Sigmoid colon (tissue), 7 donors: ENCODE measurements around the gene MOB1B. TPM values are rescaled to one million over a fixed set of nuclear protein-coding genes. Genes with fewer than 3 reads are reported as not detected.

Experiments used
- DNase-seq: peaks from one replicate; pipeline ENCODE4 v3.0.0-alpha.2; 2019
- H3K27ac ChIP-seq, 4 donors: fragments of 200-600 bp; sonication (generic); one replicate each; pipeline ENCODE4 v1.5.1; 2016 to 2019; ENCODE audit warnings: mild to moderate bottlenecking in 1 of 4
- H3K27me3 ChIP-seq, 3 donors: fragments of 200-600 bp; sonication (generic); one replicate each; pipeline ENCODE4 v1.5.1; 2019; ENCODE audit warnings: mild to moderate bottlenecking in 1 of 3
- H3K36me3 ChIP-seq, 4 donors: fragments of 200-600 bp; sonication (generic); one replicate each; pipeline ENCODE4 v1.5.1; 2016 to 2019
- H3K4me1 ChIP-seq, 4 donors: fragments of 200-600 bp; sonication (generic); one replicate each; pipeline ENCODE4 v1.5.1; 2017 to 2019
- H3K4me3 ChIP-seq, 4 donors: fragments of 200-600 bp; sonication (generic); one replicate each; pipeline ENCODE4 v1.5.1; 2017 to 2019; ENCODE audit warnings: mild to moderate bottlenecking in 2 of 4, moderate library complexity in 1 of 4
- H3K9me3 ChIP-seq, 4 donors: fragments of 200-600 bp in 3 of 4; sonication (generic) in 3 of 4; one replicate each; pipeline versions ENCODE4 v1.5.1 to v1.6.1; 2013 to 2019
- CTCF ChIP-seq, 4 experiments: fragments of 450-650 bp in 3 of 4; fragments of 200-600 bp in 1 of 4; IDR thresholded peaks; one replicate each; pipeline ENCODE4 v1.5.1; 2016 to 2019; ENCODE audit warnings: antibody characterized with exemption in 4 of 4, mild to moderate bottlenecking in 3 of 4, moderate library complexity in 2 of 4
- EP300 ChIP-seq, 4 donors: sonication (generic); formaldehyde crosslinking; IDR thresholded peaks; one replicate each; pipeline ENCODE4 v1.6.1; 2017; ENCODE audit warnings: antibody characterized with exemption in 4 of 4
- POLR2A ChIP-seq, 2 donors: fragments of 450-650 bp; IDR thresholded peaks; one replicate each; pipeline ENCODE4 v1.6.1; 2016; ENCODE audit warnings: antibody characterized with exemption in 2 of 2, mild to moderate bottlenecking in 2 of 2, moderate library complexity in 2 of 2
- POLR2AphosphoS5 ChIP-seq, 4 donors: sonication (generic); formaldehyde crosslinking; IDR thresholded peaks; one replicate each; pipeline ENCODE4 v1.6.1; 2017; ENCODE audit warnings: antibody characterized with exemption in 4 of 4
- WGBS, 2 donors: extraction: QIAGEN DNeasy Blood & Tissue Kit; methylation state at CpG; one replicate each; pipeline ENCODE4 v1.1.7; 2013; 5-methylcytosine and 5-hydroxymethylcytosine counted together
- intact Hi-C: fragments of 100-400 bp; cut with DNase I; formaldehyde crosslinking; loops from one replicate; pipeline ENCODE4 v1.15.1; 2023
- polyA plus RNA-seq, 3 donors: library from polyadenylated mRNA; stranded (reverse); fragments of 200-250 nt; gene quantifications; one replicate each; pipeline ENCODE4 v1.2.3, GENCODE V29; 2013
- total RNA-seq, 4 donors: library from RNA; depleted of rRNA; stranded (reverse); fragments of >200 nt; gene quantifications; one replicate each; pipeline ENCODE4 v1.1.0, GENCODE V29; 2016
- donor health status: healthy with polysubstance abuse.
- donor health status: Bipolar disorder and iron deficiency.
- donor health status: healthy.

The MOB1B gene
- total and polyA plus RNA-seq, 7 donors: 3.0 to 21.7 (median 15.7) TPM

DNA sequence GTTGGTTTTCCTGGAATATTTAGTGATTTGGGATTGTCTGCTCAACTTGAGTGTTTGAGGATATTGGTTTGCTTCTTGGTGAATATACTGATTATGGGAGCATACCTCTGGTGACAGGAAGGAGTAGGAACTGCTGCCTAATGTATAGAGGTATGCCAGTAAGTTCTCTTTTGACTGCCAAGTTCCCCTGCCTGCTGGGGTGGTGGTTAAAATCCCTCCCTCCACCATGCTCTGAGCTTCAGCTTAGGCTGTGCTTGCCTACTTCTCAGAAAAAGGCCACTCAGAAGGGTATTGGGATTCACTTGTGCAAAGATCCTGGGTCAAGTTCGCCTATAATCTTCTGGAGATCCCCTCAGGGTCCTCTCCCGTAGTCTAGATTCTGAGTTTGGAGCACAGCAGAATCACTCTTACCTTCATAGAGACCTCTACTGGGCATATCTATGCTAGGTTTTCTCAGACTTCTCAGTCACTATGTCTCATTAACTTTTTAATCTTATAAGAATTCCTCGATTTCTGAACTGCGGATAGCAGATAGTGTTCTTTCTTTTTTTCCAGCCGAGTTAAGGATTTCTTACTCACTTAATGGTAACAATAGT is 46.6 kb downstream of the MOB1B start:
- Histone ChIP-seq H3K9me3 (no peaks in the 10 kb centered on the region), H3K27me3 (no peaks in the 10 kb centered on the region), H3K4me3 (no peak overlapping the region), H3K36me3 (no peaks in the 10 kb centered on the region), H3K27ac (no peak overlapping the region), H3K4me1 (peaks cover 0 to 6% (median 0%) of the 10 kb centered on the region in 4 donors)
- WGBS, 2 donors: 86 to 90% methylated on average over 5 of the region's 5 CpGs
- TF ChIP-seq POLR2A (IDR thresholded peaks at IDR 0.05): no peak
- TF ChIP-seq POLR2AphosphoS5 (IDR thresholded peaks at IDR 0.05): no peak
- no peak for TF ChIP-seq CTCF (IDR thresholded peaks at IDR 0.05)
- TF ChIP-seq EP300 (IDR thresholded peaks at IDR 0.05): no peak
- intact Hi-C loops: no loop called here
- DNase-seq: no peak

- intact Hi-C loops: no loop called here
Observed at GRCh38 chr4:70954032-70954431, 51.9 kb downstream of the MOB1B start.

GRCh38 chr4:70956549-70957210 is 54.5 kb downstream of the MOB1B start:
- H3K4me1 ChIP-seq: peaks cover 0 to 9% (median 2%) of the 10 kb centered on the region in 4 donors
- intact Hi-C loops: no loop called here
- no peak overlapping the region for H3K27ac ChIP-seq
- WGBS, 2 donors: 87% methylated on average over 5 of the region's 5 CpGs
- peaks cover 0 to 27% (median 0%) of the 10 kb centered on the region in 4 donors for H3K36me3 ChIP-seq
- TF ChIP-seq CTCF (IDR thresholded peaks at IDR 0.05) (no peak), POLR2A (IDR thresholded peaks at IDR 0.05) (no peak), EP300 (IDR thresholded peaks at IDR 0.05) (no peak), POLR2AphosphoS5 (IDR thresholded peaks at IDR 0.05) (no peak)
- H3K9me3 ChIP-seq: no peaks in the 10 kb centered on the region
- H3K27me3 ChIP-seq: no peaks in the 10 kb centered on the region
- no peak overlapping the region for H3K4me3 ChIP-seq
- DNase-seq: no peak

More at GRCh38 chr4:70954032-70954431, 51.9 kb downstream of the MOB1B start:
- no peak for DNase-seq
- Histone ChIP-seq H3K4me3 (no peak overlapping the region), H3K27me3 (no peaks in the 10 kb centered on the region), H3K4me1 (peaks cover 0 to 9% (median 4%) of the 10 kb centered on the region in 4 donors), H3K27ac (no peak overlapping the region), H3K9me3 (no peaks in the 10 kb centered on the region), H3K36me3 (peaks cover 0 to under 1% (median 0%) of the 10 kb centered on the region in 4 donors)
- TF ChIP-seq EP300 (IDR thresholded peaks at IDR 0.05) (no peak), POLR2A (IDR thresholded peaks at IDR 0.05) (no peak), CTCF (IDR thresholded peaks at IDR 0.05) (no peak)
- WGBS, 2 donors: 52 to 93% methylated on average over 1 of the region's 1 CpG

DNA sequence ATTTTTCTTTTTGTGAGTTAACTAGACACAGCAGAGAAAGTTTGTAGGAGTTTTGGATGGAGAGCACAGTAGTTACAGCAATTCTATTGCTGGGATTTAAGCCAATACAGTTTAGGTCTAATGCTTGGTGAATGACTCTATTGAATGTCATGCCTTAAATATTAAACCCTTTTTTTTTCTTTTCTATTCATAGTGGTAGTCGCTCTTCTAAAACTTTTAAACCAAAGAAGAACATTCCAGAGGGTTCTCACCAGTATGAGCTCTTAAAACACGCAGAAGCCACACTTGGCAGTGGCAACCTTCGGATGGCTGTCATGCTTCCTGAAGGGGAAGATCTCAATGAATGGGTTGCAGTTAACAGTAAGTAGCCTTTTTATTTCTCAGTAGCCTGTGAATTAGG is 56.5 kb downstream of the MOB1B start:
- intact Hi-C loops: no loop called here
- 90 to 93% methylated on average over 3 of the region's 3 CpGs for WGBS, 2 donors
- Histone ChIP-seq H3K4me1 (peaks cover 0 to 9% (median 2%) of the 10 kb centered on the region in 4 donors), H3K27ac (no peak overlapping the region), H3K36me3 (peaks cover 0 to 30% (median 0%) of the 10 kb centered on the region in 4 donors), H3K4me3 (no peak overlapping the region), H3K27me3 (no peaks in the 10 kb centered on the region), H3K9me3 (no peaks in the 10 kb centered on the region)
- DNase-seq: no peak
- TF ChIP-seq POLR2AphosphoS5 (IDR thresholded peaks at IDR 0.05) (no peak), POLR2A (IDR thresholded peaks at IDR 0.05) (no peak), EP300 (IDR thresholded peaks at IDR 0.05) (no peak), CTCF (IDR thresholded peaks at IDR 0.05) (no peak)
